DOHH2 (cell line): ENCODE data around the gene NLGN1.

Experiments used
- EZH2phosphoT487 ChIP-seq: fragments of 200-600 bp; sonication (generic); IDR thresholded peaks from 2 replicates; pipeline ENCODE4 v1.6.1; 2017; ENCODE audit warnings: borderline replicate concordance, mild to moderate bottlenecking, antibody characterized with exemption, low read length, moderate library complexity, mixed read lengths
- TF ChIP-seq, protein P1 (sequence below): fragments of 200-600 bp; sonication (generic); IDR thresholded peaks from one replicate; pipeline ENCODE4 v1.5.1; 2014; ENCODE audit warnings: antibody characterized with exemption, mild to moderate bottlenecking, low read depth, low read length; ENCODE audit not compliant: poor library complexity, severe bottlenecking

DNA sequence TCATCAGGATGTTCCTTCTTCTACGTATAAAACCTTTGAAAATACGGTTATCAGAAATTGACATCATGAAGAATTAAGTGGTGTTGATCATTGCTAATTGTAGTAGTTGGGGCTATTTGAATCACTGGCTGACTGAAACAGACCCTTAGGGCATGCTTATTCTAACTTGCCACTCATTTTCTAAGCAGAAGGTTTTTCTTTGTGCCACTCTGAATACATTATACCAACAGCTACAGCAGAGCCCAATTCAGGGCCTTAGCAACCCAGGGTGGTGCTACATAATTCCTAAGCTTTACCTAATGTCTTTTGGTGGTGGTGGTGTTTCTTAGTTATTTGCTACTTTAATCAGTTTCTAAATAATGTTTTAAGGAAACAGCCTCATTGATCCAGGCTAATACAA is 524.2 kb downstream of the NLGN1 start:
- TF ChIP-seq, protein P1, sequence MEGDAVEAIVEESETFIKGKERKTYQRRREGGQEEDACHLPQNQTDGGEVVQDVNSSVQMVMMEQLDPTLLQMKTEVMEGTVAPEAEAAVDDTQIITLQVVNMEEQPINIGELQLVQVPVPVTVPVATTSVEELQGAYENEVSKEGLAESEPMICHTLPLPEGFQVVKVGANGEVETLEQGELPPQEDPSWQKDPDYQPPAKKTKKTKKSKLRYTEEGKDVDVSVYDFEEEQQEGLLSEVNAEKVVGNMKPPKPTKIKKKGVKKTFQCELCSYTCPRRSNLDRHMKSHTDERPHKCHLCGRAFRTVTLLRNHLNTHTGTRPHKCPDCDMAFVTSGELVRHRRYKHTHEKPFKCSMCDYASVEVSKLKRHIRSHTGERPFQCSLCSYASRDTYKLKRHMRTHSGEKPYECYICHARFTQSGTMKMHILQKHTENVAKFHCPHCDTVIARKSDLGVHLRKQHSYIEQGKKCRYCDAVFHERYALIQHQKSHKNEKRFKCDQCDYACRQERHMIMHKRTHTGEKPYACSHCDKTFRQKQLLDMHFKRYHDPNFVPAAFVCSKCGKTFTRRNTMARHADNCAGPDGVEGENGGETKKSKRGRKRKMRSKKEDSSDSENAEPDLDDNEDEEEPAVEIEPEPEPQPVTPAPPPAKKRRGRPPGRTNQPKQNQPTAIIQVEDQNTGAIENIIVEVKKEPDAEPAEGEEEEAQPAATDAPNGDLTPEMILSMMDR = no peak
- no peak for TF ChIP-seq EZH2phosphoT487
